GM10847 (cell line): Measurements from ENCODE around the gene ELAVL1.
A peak's percentile ranks its signal among the peaks of the same experiment; 100 is the strongest.

Experiments used
- POLR2A ChIP-seq: IDR thresholded peaks from 2 replicates; pipeline ENCODE4 v1.6.1; 2011; ENCODE audit not compliant: insufficient read length; ENCODE audit errors: extremely low read depth

Gene ELAVL1

GRCh38 chr19:7968008-7968795 is 37.2 kb downstream of the ELAVL1 start:
- TF ChIP-seq POLR2A = no peak

GRCh38 chr19:7965921-7966665 is 39.3 kb downstream of the ELAVL1 start:
- TF ChIP-seq POLR2A = no peak

GRCh38 chr19:7965259-7965841 is 40.1 kb downstream of the ELAVL1 start:
- TF ChIP-seq POLR2A = no peak

GRCh38 chr19:7963566-7963965 is 41.9 kb downstream of the ELAVL1 start:
- no peak for TF ChIP-seq POLR2A

DNA sequence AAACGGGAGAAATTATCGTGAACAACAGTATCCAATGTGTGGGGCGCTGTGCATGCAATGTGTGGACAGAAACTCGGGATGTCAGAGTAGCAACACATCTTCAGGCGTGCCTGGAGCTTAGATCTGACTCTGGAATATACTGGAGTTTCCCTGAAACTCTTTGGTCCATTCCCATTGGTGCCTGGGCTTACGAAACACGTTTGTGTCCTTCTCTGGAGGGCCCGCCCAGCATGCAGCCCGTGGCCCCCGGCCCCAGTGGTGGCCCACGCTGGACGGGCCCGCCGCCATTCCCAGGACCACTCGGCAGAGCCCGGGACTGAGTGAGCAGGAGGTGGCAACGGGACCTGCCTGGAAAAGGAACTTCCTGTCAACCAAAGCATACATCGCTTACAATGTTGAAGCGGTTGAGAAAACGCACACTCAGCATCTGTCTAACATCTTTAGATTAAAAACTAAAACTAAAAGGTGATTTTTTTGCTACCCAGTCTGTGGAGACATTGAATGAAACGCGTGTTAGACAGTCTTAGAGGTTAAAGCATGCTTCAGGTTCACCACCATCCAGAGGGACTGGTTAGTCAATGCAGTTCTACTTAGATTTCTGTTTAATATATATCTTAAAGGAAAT is 42.7 kb downstream of the ELAVL1 start:
- no peak for TF ChIP-seq POLR2A

GRCh38 chr19:7961920-7962626 is 43.4 kb downstream of the ELAVL1 start:
- no peak for TF ChIP-seq POLR2A

DNA sequence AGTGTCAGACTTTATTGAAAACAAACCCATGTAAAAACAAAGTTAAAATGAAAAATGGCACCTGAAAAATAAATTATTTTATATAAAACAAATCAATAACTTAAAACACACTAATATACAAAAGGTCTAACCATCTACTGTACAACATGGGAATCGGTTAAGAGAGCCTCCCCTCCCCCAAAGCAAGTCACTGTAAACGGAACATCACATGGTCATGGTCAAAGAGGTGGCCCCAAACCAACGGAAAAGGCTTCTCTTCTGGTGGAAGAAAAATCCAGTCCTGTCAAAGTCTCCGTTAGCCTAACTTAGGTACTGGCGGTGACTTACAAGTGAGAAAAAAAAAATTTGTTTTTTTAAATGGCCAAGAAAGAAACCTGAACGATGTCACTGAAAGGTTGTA is 46.2 kb downstream of the ELAVL1 start:
- TF ChIP-seq POLR2A = no peak

GRCh38 chr19:7955696-7956095 is 49.7 kb downstream of the ELAVL1 start:
- TF ChIP-seq POLR2A = no peak

DNA sequence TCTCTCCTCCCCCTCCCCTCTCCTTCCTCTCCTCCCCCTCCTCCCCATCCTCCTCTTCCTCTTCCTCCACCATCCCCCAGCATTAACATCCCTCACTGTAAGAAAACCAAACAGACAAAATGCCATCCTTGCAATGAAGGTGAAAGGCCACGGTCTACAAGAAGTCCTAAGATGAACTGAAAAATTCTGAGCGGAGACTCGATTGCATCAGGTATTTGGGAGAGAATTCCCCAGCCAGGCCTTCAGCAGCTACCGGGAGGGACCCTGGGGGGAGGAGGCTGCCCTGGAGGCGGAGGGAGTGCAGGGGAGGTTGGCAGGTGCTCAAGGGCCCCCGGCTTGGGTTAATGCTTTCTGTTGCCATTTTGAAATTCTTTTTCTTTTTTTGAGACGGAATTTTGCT is 51.9 kb downstream of the ELAVL1 start:
- TF ChIP-seq POLR2A = no peak

- no peak for TF ChIP-seq POLR2A
Observed at GRCh38 chr19:7953060-7953459, 52.4 kb downstream of the ELAVL1 start.

DNA sequence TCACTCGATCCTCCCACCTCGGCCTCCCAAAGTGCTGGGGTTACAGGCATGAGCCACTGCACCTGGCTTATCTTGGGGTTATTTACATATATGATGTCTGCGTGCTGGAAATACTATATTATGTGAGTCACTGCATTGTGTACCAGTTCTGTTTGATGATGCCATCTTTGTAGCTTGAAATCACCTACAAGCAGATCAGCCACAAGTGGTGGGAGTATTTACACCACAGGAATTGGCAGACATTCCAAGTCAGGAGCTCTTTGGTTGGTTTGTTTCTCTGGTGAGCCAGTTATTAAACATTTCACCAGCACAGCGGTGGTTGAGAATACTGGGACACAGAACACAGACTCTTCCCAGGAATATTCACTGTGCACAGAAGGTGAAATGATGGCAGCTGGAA is 57.5 kb downstream of the ELAVL1 start:
- TF ChIP-seq POLR2A = no peak

- no peak for TF ChIP-seq POLR2A
Observed at GRCh38 chr19:7944177-7944761, 61.2 kb downstream of the ELAVL1 start.

GRCh38 chr19:7943444-7944176 is 61.8 kb downstream of the ELAVL1 start, which contains the start of gene TIMM44:
Gene TIMM44 (minus strand): TSS chr19:7943666. CDS start chr19:7943651, 15 bp downstream.
- TF ChIP-seq POLR2A = peak; percentile 82

- TF ChIP-seq POLR2A = no peak
Observed at GRCh38 chr19:7942981-7943443, 62.4 kb downstream of the ELAVL1 start.

DNA sequence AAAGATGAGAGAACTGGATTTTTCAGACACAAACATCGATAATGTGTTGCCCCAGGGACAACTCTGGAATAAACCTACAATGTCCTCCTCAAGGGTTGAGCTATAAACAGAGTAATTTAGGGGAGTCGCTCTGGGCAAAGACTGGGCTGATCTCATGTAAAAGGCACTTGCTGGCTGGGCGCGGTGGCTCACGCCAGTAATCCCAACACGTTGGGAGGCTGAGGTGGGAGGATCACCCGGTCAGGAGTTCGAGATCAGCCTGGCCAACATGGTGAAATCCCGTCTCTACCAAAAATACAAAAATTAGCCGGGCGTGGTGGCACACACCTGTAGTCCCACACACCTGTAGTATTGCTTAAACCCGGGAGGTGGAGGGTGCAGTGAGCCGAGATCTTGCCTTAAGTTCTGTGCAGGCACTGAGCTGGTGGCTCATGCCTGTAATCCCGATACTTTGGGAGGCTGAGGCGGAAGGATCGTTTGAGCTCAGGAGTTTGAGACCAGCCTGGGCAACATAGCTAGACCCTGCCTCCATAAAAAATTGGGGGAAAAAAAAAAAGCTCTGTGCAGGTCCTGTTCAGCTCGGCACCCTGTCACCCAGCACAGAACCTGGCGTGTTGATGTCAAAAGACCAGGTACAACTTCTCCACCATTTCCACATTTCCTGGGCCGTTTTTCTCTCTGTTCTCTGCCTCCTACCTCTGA is 63.4 kb downstream of the ELAVL1 start:
- TF ChIP-seq POLR2A = no peak
